ENCODE results near the gene FAAP20. TPM values are rescaled to one million over a fixed set of nuclear protein-coding genes. Genes with fewer than 3 reads are reported as not detected.

Gene FAAP20
- total and polyA plus RNA-seq, 9 of the 15 experiments (the other 6 are each of a cell fraction or from before 2014, with no cell fraction given) = 0.58 to 143 (median 9.9) TPM

- ChIA-PET POLR2A (interaction anchor here (0.6 kb wide), 1 partner anchor 292 kb away, joined by 3 read pairs; no protein-coding TSS in a partner anchor), CTCF (ENCODE audit: low intra/inter-chr PET ratio) (no interaction called here)
- Histone ChIP-seq H3K79me2 (ENCODE audit: control insufficient read depth, insufficient read depth, low read length) (no peaks in the 10 kb centered on the region), H3K9me3 (replicated peaks; ENCODE audit: control insufficient read depth, insufficient read depth, low read depth, low read length) (no peaks in the 10 kb centered on the region), H3K27me3 (ENCODE audit: control insufficient read depth in 2 of 2, insufficient read depth in 2 of 2, low read length in 2 of 2) (no peaks in the 10 kb centered on the region), H3K4me1 (replicated peaks in 1 of 2; ENCODE audit: control insufficient read depth in 2 of 2, insufficient read depth in 2 of 2, low read length in 2 of 2) (peaks cover 20 to 53% of the 10 kb centered on the region in 2 experiments), H3K27ac (ENCODE audit: extremely low read depth, low read depth, low read length) (no peak overlapping the region), H4K20me1 (replicated peaks; ENCODE audit: control insufficient read depth, insufficient read depth, low read length) (no peaks in the 10 kb centered on the region), H3K4me2 (ENCODE audit: insufficient read depth, low read length) (no peak overlapping the region), H2AFZ (ENCODE audit: low read depth, low read length) (no peak overlapping the region), H3K4me3 (no peak overlapping the region), H3K9ac (ENCODE audit: insufficient read depth in 1 of 2, low read depth in 2 of 2, low read length in 2 of 2) (no peak overlapping the region), H3K9me1 (ENCODE audit: control insufficient read depth, insufficient read depth, low read length) (no peaks in the 10 kb centered on the region), H3K36me3 (ENCODE audit: control insufficient read depth, insufficient read depth, low read length) (no peaks in the 10 kb centered on the region)
- intact Hi-C loops (cut with micrococcal nuclease) (no loop called here), in situ Hi-C loops (cut with MboI) (no loop called here)
- FAIRE-seq (no peak), ATAC-seq (no peak), DNase-seq (ENCODE audit: extremely low read depth in 1 of 4, low spot score in 3 of 4) (no peak)
- BruUV-seq (replicated peaks) = no TSS peak
- WGBS (ENCODE audit: insufficient coverage, low coverage, missing lambda C conversion rate) = 56% methylated on average over 13 of the region's 14 CpGs
- TF ChIP-seq PURB (CRISPR knock-in tag; IDR thresholded peaks at IDR 0.05; ENCODE audit: low read depth) = no peak
- no peak for TF ChIP-seq MGA (IDR thresholded peaks at IDR 0.05)
- no peak for TF ChIP-seq NFRKB (IDR thresholded peaks at IDR 0.05; ENCODE audit: low read depth)
These were observed 20.8 kb upstream of the FAAP20 start for GRCh38 chr1:2215329-2215728.
